GM18526 (cell line): ENCODE data around the gene SIK1.

Source experiments
- POLR2A ChIP-seq: IDR thresholded peaks from 3 replicates; pipeline ENCODE4 v1.6.1; 2011; ENCODE audit not compliant: insufficient read length; ENCODE audit errors: extremely low read depth

SIK1 gene

DNA sequence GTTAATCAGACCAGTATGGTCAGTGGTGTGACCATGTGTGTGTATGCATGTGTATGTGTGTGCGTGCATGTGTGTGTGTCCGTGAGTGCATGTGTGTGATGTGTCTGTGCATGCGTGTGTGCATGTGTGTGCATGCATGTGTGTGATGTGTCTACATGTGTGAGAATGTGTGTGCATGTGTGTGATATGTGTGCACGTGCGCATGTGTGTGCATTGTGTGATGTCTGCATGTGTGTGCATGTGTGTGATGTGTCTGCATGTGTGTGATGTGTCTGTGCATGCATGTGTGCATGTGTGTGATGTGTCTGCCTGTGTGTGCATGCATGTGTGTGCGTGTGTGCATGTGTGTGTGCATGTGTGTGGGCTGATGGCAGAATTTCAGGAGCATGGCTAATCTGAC is 58.2 kb downstream of the SIK1 start:
- TF ChIP-seq POLR2A: no peak

DNA sequence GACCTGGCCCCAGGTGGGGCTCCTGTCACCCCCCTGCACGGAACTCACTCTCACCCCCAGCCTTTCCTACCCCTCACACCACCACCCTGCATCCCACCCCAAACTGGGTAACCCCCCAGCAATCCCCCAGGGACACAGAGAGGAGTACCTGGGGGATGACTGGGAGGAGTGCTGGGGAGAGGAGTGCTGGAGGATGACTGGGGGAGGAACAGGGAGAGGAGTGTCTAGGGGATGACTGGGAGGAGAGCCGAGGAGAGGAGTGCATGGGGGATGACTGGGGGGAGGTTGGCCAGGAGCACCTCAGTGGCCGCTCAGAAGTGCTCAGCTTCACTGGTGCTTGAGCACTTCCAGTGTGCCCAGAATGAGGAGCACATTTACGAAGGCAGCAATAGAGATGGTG is 59.1 kb downstream of the SIK1 start:
- TF ChIP-seq POLR2A: no peak

DNA sequence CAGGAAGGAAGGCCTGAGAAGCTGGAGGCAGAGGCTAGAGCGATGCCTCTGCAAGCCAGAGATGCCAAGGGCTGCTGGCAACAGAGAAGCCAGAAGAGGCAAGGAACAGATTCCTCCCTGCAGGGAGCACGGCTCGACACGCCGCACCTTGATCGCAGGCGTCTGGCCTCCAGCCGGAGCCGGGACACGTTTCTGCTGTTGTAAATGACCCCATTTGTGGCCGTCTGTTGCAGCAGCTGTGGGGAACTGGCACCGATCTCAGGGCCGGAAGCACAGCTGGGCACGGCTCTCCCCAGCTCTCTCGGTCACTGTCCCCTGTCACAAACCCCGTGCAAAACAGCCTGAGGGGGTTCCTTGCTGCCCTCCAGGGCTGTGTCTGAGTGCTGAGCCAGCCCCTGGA is 59.6 kb downstream of the SIK1 start:
- no peak for TF ChIP-seq POLR2A

DNA sequence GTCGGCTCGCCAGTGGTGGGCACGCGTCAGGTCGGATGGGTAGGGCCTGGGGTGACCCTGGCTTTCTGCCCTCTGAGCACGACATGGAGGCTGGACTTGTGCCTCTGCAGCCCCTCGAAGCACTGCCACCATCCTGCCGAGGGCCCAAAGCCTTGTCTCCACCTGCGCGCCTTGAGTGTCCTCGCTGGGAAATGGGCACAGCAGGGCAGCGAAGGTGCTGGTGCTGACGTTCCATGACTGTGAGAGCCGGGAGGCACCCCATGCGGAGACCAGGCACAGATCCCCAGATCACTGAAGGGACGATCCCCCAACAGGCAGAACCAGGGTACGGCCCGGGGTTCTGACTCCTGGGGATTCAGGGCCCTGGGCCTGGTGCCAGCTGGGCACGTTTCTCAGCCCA is 60.3 kb downstream of the SIK1 start:
- TF ChIP-seq POLR2A: no peak

DNA sequence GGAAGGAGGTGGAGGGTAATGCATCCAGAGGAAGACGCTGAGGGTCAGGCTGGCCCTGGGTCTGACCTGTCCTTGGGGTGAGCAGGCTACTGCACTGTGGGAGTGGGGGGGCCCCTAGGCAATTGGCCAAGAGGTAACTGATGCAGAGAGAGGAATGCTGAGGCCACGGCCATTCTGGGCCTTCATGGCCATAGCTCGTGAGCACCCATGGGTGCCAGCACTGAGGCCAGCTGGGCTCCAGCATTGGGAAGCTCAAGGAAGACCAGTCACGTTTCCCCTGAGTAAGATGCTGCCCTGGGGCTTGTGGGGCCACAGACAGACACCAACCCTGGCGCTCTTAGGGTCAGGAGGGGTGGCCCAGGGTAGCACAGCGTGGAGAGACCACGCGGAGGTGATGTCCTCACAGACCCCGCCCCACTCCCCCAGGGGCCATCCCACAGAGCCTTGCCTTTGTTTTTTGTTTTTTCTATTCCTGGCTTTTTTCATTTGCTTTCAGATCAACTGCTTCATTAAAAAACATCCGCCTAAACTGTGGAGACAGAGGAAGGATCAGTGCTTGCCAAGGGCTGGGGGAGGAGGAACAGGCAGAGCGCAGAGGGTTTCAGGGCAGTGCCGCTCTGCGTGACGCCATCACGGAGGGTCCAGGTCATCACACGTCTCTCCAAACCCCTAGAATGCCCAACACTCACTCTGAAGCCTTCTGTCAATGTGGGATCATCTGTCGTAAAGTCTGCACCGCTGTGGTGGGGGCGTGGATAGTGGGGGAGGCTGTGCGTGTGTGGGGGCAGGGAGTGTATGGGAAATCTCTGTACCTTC is 61.1 kb downstream of the SIK1 start:
- no peak for TF ChIP-seq POLR2A

DNA sequence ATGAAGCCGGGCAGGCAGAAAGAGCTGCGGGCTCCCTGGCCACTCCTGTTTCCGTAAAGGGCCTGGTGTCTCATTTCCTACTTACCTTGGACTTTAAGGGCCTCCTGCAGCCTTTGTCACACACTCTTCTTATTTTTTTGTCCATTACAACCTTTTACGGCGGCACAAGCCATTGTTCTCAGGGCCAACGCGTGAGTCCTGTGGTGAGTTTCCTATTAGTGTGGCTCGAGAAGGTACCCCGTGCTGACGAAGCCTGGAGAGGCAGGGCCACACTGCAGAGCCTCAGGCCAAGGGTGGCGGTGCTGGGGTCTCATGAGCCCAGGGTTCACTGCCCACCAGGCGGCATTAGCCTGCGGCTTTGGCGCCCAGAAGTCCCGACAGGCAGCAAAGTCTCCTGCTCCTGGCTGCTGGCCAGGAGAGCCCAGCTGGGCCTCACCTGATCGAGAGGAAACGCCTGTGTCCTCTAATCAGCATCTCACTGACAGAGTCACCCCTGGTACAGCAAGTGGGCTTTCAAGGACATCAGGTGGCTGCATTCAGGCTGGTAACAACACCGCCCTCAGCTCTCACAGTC is 62.0 kb downstream of the SIK1 start:
- no peak for TF ChIP-seq POLR2A
